GM12801 (cell line): Measurements from ENCODE around the gene SYCE3.

ENCODE experiments used
- CTCF ChIP-seq: IDR thresholded peaks from one replicate; pipeline ENCODE4 v1.5.1; 2011; ENCODE audit warnings: control low read depth; ENCODE audit not compliant: insufficient read length; ENCODE audit errors: extremely low read depth

Gene SYCE3

GRCh38 chr22:50562523-50563412 lies at the start of gene SYCE3:
Gene SYCE3 (minus strand): TSS chr22:50562919. CDS start chr22:50556405, 6,514 bp downstream.
- TF ChIP-seq CTCF, result no peak

GRCh38 chr22:50612168-50612527 lies 49.4 kb upstream of the SYCE3 start:
- TF ChIP-seq CTCF, result no peak

GRCh38 chr22:50611341-50612060 lies 48.8 kb upstream of the SYCE3 start:
- no peak for TF ChIP-seq CTCF

GRCh38 chr22:50610581-50610980 lies 47.9 kb upstream of the SYCE3 start:
- TF ChIP-seq CTCF, result no peak

GRCh38 chr22:50610041-50610451 lies 47.3 kb upstream of the SYCE3 start:
- TF ChIP-seq CTCF, result no peak

- TF ChIP-seq CTCF, result no peak
Observed at GRCh38 chr22:50609599-50609998, 46.9 kb upstream of the SYCE3 start.

GRCh38 chr22:50608996-50609395 lies 46.3 kb upstream of the SYCE3 start:
- no peak for TF ChIP-seq CTCF
